ENCODE measurements around the gene ZBTB47.

- TF ChIP-seq TAF1 (IDR thresholded peaks at IDR 0.05; ENCODE audit: borderline replicate concordance, insufficient read depth, low read length) (no peak), POLR2AphosphoS5 (IDR thresholded peaks at IDR 0.05; ENCODE audit: low read depth, low read length) (no peak), REST (IDR thresholded peaks at IDR 0.05; ENCODE audit: insufficient read depth in 1 of 2, low read depth in 2 of 2, low read length in 2 of 2) (no peak), SIN3A (IDR thresholded peaks at IDR 0.05; ENCODE audit: borderline replicate concordance, insufficient read depth, low read length) (no peak)
Observed at GRCh38 chr3:42690191-42690590, 36.7 kb downstream of the ZBTB47 start.

All from PFSK-1 (cell line).